NCI-H2081 (cell line): Measurements from ENCODE around the gene CRISP2.

Source experiments
- DNase-seq, 2 experiments: peaks; one replicate each; lab custom pipeline; 2025; lab: John Stamatoyannopoulos, UW

Gene CRISP2

DNA sequence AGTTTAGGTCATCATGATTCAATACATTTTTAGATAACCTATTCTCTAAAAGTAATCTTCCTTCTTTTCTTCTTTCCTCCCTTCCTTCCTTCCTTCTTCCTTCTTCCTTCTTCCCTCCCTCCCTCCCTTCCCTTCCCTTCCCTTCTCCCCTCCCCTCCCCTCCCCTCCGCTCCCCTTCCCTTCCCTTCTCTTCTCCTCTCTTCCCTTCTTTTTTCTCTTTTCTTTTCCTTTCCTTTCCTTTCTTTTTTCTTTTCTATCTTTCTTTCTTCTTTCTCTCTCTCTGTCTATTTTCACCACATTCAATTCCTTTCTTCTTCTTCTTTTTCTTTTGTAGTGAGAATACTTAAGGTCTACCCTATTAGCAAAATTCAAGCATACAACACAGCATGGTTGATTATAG, 59.4 kb downstream of the CRISP2 start:
- DNase-seq, result no peak

DNA sequence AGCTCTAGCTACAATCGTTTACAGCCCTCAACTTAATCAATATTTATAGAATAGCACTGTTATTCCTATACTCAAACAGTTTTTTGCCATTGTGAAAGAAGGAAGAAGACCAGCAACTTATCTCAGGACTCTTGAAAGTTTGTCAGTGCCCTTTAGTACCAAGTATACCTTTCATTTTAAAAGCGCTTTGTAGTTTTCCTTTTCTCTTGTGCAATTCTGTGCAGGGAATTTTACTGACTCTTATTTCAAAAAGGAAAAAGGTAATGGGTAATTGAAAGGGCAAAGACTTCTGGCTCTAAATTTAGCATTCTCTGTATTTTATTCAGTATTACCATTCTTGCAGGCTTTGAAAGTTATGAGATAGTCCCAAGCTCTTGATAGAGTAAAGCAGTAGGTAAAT, 59.9 kb downstream of the CRISP2 start:
- no peak for DNase-seq

DNA sequence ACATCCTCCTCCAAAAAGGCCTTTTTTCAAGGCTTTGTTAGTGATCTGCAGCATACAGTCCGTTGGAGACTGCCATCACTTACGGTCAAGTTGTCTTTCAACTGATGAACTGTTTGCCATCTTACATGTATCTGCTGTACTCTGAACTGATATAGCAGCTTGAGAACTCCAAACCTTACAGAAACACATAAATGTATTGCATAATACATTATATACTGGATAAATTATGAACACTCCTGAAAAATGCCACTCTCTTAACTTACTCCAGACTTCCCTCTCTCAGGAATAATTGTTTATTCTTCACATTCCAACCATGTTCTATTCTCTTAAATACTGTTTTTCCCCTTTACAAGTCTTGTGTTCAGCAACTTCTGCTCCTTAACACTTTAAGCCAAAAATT, 62.1 kb downstream of the CRISP2 start:
- no peak for DNase-seq

DNA sequence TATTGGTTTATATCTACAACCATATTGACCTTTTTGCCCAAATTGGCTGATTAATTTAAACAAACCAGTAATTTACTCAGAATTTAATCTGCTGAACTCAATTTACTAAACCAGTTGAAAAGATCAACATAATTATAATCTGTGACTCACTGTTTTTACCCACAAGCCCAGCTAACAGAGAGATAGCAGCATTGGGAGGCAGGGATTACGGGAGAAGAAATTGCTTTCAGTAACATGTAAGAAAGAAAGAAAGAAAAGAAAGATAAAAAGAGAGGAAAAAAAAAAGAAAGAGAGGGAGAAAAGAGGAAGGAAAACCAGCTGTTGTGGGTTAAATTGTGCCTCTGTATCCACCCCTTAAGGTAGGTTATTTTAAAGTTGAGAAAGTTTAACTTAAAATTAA, 63.4 kb downstream of the CRISP2 start:
- DNase-seq, result no peak

DNA sequence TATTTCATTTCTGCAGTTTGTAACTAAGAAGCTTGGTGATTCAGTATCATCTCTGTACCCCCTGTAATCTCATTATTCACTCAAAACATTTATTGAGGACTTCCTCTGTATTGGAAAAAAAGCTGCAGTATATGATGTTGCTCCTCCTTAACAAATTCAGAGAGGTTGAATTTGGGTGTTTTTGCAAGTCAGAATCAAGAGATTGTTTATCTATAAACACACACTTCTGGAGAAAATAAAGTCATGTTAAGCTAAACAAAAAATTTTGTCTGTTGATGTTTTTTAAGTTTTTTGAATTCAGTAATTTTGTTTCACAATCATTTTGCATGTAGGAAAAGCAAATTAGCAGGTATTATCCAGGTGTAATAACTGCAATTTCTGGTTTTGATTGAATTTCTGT, 65.3 kb downstream of the CRISP2 start:
- DNase-seq, result no peak

DNA sequence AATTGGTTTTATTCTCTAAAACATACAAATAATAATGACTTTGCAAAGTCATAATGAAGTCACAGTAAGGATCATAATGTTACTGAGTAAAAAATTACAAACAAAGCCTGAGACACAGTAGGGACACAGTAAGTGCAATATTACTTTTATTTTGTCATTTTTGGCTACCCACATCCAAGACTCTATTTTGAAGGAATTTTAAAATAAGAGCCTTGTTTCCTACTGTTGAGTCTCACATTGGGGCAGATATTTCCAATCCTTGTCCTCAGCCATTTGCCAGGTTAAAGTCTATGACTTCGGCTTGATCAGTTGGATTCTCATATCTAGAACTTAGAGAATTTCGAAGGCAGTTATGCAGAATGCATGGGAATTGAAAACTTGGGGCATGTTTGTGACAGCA, 65.9 kb downstream of the CRISP2 start:
- no peak for DNase-seq

DNA sequence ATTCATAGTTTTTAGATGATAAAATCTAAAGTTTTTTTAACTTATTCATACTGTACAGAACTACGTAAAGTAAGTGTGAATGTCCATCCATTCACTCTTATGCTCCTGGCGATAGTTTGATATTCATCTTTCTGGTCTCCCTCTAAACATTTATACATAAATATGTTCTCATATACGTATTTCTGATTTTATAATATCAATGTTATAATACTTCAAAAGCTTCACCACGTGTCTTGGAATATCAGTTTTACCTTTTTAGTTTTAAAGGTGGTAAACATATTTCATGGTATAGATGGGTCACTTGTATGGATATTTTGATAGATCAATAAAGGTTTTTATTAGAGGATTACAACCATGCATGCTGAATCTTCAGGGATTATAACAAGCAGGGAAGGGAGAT, 66.4 kb downstream of the CRISP2 start:
- no peak for DNase-seq

DNA sequence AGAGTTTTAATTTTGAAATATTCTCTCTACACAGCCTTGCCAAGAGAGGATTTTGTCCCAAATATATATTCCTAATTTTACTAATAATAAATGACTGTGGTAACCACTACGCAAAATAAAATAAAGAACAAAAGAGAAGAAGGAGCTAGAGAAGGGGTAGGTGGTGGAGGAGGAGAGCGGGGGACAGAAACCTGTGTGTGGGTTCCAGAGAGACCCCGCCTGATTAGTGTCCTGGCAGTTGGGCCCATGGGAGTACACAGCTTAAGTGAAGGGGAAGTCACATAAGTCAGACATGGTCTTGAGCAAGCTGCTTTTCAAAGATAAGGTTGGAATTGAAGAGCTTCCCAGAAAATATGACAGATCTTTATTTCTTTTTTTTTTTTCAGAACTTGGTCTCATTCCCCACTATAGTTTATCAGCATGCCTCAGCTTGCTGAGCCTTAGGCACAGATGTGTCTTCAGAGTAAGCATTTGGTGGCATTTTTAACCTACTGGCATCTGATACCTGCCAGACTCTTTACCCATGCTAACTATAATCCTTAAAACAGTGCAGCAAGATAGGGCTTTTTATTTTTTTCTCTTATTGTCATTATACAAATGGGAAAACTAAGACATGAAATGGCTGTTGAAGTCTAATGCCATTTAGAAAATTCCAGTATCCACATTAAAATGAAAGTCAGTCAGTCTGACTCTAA, 67.1 kb downstream of the CRISP2 start:
- no peak for DNase-seq

DNA sequence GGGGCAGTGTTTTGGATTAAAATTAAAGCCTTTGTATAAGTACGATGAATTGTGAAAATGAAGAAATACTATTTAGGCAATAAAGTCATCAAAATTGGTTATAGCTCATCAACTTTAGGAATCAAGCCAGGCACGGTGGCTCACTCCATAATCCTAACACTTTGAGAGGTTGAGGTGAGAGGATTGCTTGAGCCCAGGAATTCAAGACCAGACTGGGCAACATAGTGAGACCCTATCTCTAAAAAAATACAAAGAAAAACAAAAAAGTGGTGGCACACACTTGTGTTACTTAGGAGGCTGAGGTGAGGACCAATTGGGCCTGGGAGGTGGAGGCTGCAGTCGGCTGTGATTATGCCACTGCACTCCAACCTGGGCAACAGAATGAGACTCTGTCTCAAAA, 68.2 kb downstream of the CRISP2 start:
- no peak for DNase-seq
